Stimulated activated memory B cell treated with anti-CD40 and anti-IgM and Interleukin-4, amounts not matched to agents 10 μg/mL and 1 μg/mL and 100 μg/mL, for 72 hours (primary cell): ENCODE data around the gene GPR62.

Source experiments
- ATAC-seq: fragments of 150-1000 bp; cut with Tn5 transposase; 2 replicates; pipeline ENCODE4 v1.10.0; 2021
- H3K27ac Mint-ChIP-seq: one replicate; pipeline ENCODE4 v1.8.0; 2022; ENCODE audit warnings: mild to moderate bottlenecking, mixed read lengths
- H3K27me3 Mint-ChIP-seq: one replicate; pipeline ENCODE4 v1.8.0; 2022; ENCODE audit warnings: mixed read lengths
- H3K36me3 Mint-ChIP-seq: one replicate; pipeline ENCODE4 v1.8.0; 2022; ENCODE audit warnings: mixed read lengths
- H3K4me1 Mint-ChIP-seq: one replicate; pipeline ENCODE4 v1.8.0; 2022; ENCODE audit warnings: mixed read lengths
- H3K4me3 Mint-ChIP-seq: one replicate; pipeline ENCODE4 v1.8.0; 2022; ENCODE audit warnings: mild to moderate bottlenecking, moderate library complexity, mixed read lengths
- H3K9me3 Mint-ChIP-seq: one replicate; pipeline ENCODE4 v1.8.0; 2022; ENCODE audit warnings: mixed read lengths

GPR62 gene

DNA sequence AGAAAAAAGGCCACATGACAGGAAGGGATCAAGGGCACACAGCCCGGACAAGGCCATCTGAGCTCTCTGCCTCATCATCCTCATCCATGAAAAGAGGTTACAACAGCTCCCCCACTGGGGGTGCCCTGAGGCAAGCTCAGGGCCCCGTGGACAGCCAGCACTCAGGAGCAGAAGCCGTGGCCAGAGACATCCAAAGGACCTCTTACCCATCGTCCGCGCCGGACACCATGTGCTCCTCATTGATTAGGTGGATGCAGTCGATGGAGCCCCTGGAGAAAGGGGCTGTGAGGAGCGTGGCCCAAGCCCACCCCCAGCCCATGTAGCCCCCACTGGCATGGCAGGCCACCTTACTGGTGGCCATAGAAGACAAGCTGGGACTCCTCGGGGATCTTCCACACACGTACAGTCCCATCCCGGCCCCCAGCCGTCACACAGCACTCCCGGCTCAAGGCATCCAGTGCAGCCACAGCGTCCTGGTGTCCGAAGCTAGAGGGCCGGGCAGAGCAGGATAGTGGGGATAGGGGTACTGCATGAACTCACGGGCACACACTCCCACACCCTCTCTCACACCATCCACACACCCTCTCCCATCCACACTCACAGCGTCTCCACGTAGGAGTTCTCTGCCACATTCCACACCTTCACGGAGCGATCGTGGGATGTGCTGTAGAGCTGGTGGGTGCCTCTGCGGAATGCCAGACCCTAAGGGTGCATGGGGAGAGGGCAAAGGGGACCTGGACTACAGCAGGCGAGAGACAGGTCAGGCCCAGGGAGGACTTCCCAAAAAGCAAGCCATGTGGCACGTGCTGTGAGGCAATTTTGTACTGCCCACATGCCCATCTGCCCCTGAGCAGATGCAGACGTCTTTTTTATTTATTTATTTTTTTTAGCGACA lies 19.9 kb upstream of the GPR62 start:
- H3K9me3 Mint-ChIP-seq = no peaks in the 10 kb centered on the region
- no peak for ATAC-seq
- no peak overlapping the region for H3K27ac Mint-ChIP-seq
- H3K4me3 Mint-ChIP-seq = no peak overlapping the region
- H3K36me3 Mint-ChIP-seq = peaks cover 78% of the 10 kb centered on the region
- H3K4me1 Mint-ChIP-seq = peaks cover 15% of the 10 kb centered on the region
- no peaks in the 10 kb centered on the region for H3K27me3 Mint-ChIP-seq

DNA sequence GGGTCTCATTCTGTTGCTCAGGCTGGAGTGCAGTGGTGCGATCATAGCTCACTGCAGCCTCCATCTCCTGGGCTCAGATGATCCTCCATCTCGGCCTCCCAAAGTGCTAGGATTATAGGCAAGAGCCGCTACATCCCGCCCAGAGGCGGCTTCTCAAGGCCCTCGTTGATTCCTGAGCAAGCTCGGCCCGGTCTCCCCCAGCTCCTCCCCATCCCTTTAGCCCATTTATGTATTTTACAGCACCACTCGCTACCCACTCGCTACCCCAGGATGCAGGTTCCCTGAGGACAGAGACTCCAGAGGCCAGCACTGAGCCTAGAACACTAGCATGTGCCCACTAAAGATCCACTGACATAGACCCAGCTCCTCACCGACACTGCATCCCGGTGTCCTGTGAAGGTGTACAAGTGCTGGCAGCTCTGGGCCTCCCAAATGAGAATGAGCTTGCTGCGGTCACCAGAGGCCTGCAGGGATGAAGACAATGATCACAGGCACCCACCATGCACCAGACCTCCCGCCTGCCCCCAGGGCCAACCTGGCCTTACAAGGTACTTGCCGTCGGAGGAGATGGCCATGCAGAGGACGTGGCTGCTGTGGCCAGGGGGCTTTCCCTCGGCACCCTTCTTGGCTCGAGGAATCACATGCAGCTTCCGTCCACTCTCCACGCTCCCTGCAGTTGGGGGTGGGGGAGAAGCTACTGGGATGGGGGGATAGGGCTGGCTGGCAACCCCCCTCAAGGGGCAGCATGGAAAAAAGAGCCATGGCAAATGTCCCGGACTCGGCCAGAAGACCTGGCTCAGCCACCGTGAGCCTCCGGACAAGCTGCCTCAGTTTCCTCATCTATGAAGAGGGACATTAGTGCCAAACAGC lies 19.1 kb upstream of the GPR62 start:
- Mint-ChIP-seq H3K27me3 (no peaks in the 10 kb centered on the region), H3K9me3 (no peaks in the 10 kb centered on the region), H3K4me3 (no peak overlapping the region), H3K4me1 (peaks cover 24% of the 10 kb centered on the region), H3K27ac (no peak overlapping the region), H3K36me3 (peaks cover 78% of the 10 kb centered on the region)
- ATAC-seq = no peak

GRCh38 chr3:51937014-51937413 lies 18.2 kb upstream of the GPR62 start:
- H3K4me1 Mint-ChIP-seq = peaks cover 30% of the 10 kb centered on the region
- no peaks in the 10 kb centered on the region for H3K9me3 Mint-ChIP-seq
- H3K4me3 Mint-ChIP-seq = no peak overlapping the region
- no peak for ATAC-seq
- H3K36me3 Mint-ChIP-seq = peaks cover 69% of the 10 kb centered on the region
- no peaks in the 10 kb centered on the region for H3K27me3 Mint-ChIP-seq
- peak overlapping the region; percentile 11 for H3K27ac Mint-ChIP-seq

GRCh38 chr3:51937611-51938450 lies 17.4 kb upstream of the GPR62 start:
- Mint-ChIP-seq H3K4me3 (no peak overlapping the region), H3K4me1 (peaks cover 38% of the 10 kb centered on the region), H3K36me3 (peaks cover 65% of the 10 kb centered on the region), H3K27me3 (no peaks in the 10 kb centered on the region), H3K27ac (peak overlapping the region; percentile 11), H3K9me3 (no peaks in the 10 kb centered on the region)
- ATAC-seq = no peak

GRCh38 chr3:51938780-51939425 lies 16.3 kb upstream of the GPR62 start:
- Mint-ChIP-seq H3K9me3 (no peaks in the 10 kb centered on the region), H3K4me3 (peak overlapping the region; percentile 34), H3K27me3 (no peaks in the 10 kb centered on the region), H3K27ac (peak overlapping the region; percentile 11), H3K36me3 (peaks cover 54% of the 10 kb centered on the region), H3K4me1 (peaks cover 42% of the 10 kb centered on the region)
- no peak for ATAC-seq

- H3K4me3 Mint-ChIP-seq = peak overlapping the region; percentile 91
- no peak for ATAC-seq
- H3K27me3 Mint-ChIP-seq = no peaks in the 10 kb centered on the region
- peaks cover 42% of the 10 kb centered on the region for H3K4me1 Mint-ChIP-seq
- H3K27ac Mint-ChIP-seq = peak overlapping the region; percentile 88
- no peaks in the 10 kb centered on the region for H3K9me3 Mint-ChIP-seq
- peaks cover 50% of the 10 kb centered on the region for H3K36me3 Mint-ChIP-seq
These were observed 14.3 kb upstream of the GPR62 start for GRCh38 chr3:51940648-51941462.

- Mint-ChIP-seq H3K9me3 (no peaks in the 10 kb centered on the region), H3K4me1 (peaks cover 42% of the 10 kb centered on the region), H3K4me3 (peak overlapping the region; percentile 91), H3K27me3 (no peaks in the 10 kb centered on the region), H3K36me3 (peaks cover 49% of the 10 kb centered on the region), H3K27ac (peak overlapping the region; percentile 88)
- no peak for ATAC-seq
These were observed 13.8 kb upstream of the GPR62 start for GRCh38 chr3:51941463-51941797.

DNA sequence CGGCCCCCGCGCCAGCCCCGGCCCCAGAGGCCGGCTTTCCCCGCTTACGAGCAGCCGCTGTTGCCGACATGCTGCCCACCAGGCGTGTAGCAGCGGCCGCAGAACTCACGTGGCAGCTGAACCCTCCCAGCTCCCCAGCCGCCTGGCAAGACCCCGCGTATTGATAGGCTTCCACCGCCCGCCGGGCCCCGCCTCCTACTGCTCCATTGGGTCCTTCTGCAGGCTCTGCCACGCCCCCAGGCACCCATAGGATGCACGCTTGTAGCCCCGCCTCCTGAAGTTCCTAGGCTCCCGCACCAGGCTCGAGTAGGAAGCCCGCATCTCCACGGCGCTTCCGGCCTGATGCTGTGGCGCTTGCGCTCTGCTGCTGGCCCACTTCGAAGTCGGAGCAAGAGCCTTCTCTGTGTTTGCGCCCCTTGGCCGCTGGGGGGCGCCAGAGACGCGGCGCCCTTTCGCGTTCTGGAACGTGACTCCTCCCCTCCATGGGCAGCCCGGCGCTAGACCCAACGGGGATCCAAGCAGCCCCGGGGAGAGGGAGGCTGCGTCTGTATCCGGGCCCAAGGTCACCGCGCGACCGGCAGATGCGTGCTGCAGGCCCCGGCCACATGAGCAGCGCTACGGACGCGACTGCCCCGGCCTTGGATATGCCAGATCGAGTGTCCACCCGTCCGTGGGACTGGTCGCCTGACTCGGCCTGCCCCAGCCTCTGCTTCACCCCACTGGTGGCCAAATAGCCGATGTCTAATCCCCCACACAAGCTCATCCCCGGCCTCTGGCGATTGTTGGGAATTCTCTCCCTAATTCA lies 13.2 kb upstream of the GPR62 start, which contains the start of the genes PARP3 and RRP9:
TSS of gene PARP3 (plus strand) at position 566 of the 805 bp plus-strand sequence. CDS start 993 bp downstream, outside the sequence.
TSS of gene RRP9 (minus strand) at position 107 of the 805 bp plus-strand sequence. CDS start at position 70, 37 bp downstream.
- Mint-ChIP-seq H3K36me3 (peaks cover 49% of the 10 kb centered on the region), H3K4me1 (peaks cover 42% of the 10 kb centered on the region), H3K27ac (peak within 1 kb of the TSS; percentile 88), H3K4me3 (peak within 1 kb of the TSS; percentile 91), H3K9me3 (no peaks in the 10 kb centered on the region), H3K27me3 (no peaks in the 10 kb centered on the region)
- peak; percentile 96 for ATAC-seq

DNA sequence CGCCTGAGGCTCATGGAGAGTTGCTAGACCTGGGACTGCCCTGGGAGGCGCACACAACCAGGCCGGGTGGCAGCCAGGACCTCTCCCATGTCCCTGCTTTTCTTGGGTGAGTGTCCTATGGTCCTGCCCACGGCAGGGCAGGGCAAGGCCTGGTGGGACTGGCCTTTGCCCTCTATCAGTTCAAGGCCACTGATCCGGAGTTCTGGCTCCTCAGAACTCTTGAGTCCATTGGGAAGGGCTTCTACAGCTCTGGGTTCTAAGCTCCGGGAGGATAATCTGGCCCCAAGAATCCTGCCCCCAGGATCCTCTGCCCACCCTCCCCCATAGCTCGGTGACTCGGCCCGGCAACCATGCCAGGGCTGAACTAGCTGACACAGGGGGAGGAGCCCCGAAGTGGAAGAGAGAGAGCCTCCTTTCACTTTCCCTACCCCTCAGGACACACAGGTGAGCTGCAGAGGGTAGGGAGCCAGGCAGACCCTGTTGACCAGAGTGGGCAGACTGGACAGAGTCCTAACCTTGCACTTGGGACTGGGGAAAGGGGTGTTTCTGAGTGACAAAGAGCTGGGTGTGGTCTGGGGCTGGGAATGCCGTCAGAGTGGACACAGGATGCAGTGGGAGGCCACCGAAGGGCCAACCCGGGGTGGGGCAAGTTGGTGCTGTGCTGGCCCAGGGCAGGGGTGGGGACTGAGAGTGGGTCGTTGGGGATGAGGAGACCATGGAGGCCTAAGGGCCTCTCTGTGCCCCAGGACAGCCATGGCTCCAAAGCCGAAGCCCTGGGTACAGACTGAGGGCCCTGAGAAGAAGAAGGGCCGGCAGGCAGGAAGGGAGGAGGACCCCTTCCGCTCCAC lies 12.4 kb upstream of the GPR62 start:
- Mint-ChIP-seq H3K4me1 (peaks cover 42% of the 10 kb centered on the region), H3K36me3 (peaks cover 49% of the 10 kb centered on the region), H3K4me3 (peak overlapping the region; percentile 91), H3K9me3 (no peaks in the 10 kb centered on the region), H3K27ac (peak overlapping the region; percentile 88), H3K27me3 (no peaks in the 10 kb centered on the region)
- ATAC-seq = peak; percentile 56

DNA sequence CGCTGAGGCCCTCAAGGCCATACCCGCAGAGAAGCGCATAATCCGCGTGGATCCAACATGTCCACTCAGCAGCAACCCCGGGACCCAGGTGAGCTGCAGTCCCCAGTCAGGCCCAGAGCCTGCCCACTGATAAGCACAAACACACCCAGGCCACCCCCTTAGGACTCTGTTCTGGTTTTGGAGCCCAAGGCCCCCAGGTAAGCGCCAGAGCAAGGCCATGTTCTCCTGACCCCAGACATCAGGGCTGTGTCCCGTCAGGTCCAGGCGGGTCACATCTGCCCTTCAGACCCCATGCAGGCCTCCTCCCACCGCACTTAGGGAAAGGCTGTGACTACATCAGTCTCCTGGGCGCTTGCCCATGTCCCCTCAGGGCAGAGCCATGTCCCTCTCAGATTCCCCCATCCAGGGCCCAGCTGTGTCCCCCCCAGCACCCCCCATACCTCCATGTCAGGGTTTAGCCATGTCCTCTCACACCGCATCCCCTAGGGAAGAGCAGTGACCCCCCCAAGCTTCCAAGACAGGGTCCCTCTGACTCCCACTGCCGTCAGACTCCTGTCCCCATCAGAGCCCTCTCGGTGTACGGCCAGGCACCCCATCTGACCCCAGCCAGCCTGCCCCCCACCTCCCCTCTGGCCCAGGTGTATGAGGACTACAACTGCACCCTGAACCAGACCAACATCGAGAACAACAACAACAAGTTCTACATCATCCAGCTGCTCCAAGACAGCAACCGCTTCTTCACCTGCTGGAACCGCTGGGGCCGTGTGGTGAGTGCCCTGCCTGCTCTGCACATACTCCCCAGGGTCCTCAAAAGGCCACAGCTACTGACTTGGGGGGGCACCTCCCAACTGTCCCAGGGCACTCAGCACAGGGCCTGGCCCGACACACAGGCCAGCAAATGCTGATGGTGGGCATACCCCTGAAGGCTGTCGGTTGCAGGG lies 11.5 kb upstream of the GPR62 start:
- peaks cover 42% of the 10 kb centered on the region for H3K4me1 Mint-ChIP-seq
- H3K36me3 Mint-ChIP-seq = peaks cover 42% of the 10 kb centered on the region
- H3K27ac Mint-ChIP-seq = peak overlapping the region; percentile 88
- no peaks in the 10 kb centered on the region for H3K9me3 Mint-ChIP-seq
- no peaks in the 10 kb centered on the region for H3K27me3 Mint-ChIP-seq
- ATAC-seq = no peak
- H3K4me3 Mint-ChIP-seq = no peak overlapping the region

DNA sequence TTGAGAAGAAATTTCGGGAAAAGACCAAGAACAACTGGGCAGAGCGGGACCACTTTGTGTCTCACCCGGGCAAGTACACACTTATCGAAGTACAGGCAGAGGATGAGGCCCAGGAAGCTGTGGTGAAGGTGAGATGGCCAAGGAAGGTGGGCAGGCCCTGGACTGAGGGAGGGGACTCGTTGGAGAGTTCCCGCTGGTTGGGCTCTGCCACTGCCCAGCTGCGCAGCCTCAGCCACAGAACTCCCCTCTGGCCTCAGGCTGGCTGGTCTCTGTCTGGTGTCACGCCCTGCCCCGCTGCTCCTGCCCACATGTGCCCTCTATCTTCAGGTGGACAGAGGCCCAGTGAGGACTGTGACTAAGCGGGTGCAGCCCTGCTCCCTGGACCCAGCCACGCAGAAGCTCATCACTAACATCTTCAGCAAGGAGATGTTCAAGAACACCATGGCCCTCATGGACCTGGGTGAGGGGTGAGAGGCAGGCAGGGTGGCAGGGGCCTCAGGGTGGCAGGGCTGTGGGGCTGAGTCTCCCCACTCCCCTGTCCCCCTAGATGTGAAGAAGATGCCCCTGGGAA lies 10.6 kb upstream of the GPR62 start:
- Mint-ChIP-seq H3K36me3 (peaks cover 35% of the 10 kb centered on the region), H3K9me3 (no peaks in the 10 kb centered on the region), H3K27me3 (no peaks in the 10 kb centered on the region), H3K4me1 (peaks cover 34% of the 10 kb centered on the region), H3K27ac (no peak overlapping the region), H3K4me3 (no peak overlapping the region)
- no peak for ATAC-seq
